ENCODE data around the gene PPP1CA. TPM values are rescaled to one million over a fixed set of nuclear protein-coding genes. Genes with fewer than 3 reads are reported as not detected.

Gene PPP1CA
- polyA plus RNA-seq, 2 of the 4 experiments (the other 2 are of a cell fraction) = 174 to 208 TPM

Small RNAs within 50 kb of the gene (small RNA-seq; reads per million reads assigned to genes)
- gene RN7SKP239 (0 to 1.7 (median 0) reads per million in 6 experiments), gene RNU6-1238P (0 reads per million in 6 experiments)

Other genes starting within 250 kb of the PPP1CA start
- gene GRK2, start 135.4 kb downstream of the PPP1CA start, polyA plus RNA-seq (2011; rRNA removed) = 20.1 and 20.5 TPM in 2 replicates
- gene GRK2, start 135.4 kb downstream of the PPP1CA start, polyA plus RNA-seq (2017; fragmentation: RNase III; extraction: RNeasy Plus Mini Kit Qiagen cat#74134 plus additional on column Dnase treatment) = 27.0 to 29.7 TPM (median 29.5 TPM) in 3 replicates
- 15.4 and 17.0 TPM in 2 replicates for gene ANKRD13D, start 112.6 kb downstream of the PPP1CA start, polyA plus RNA-seq (2011; rRNA removed)
- gene ANKRD13D, start 112.6 kb downstream of the PPP1CA start, polyA plus RNA-seq (2017; fragmentation: RNase III; extraction: RNeasy Plus Mini Kit Qiagen cat#74134 plus additional on column Dnase treatment) = 22.5 to 24.5 TPM (median 24.2 TPM) in 3 replicates
- 13.7 and 13.9 TPM in 2 replicates for gene SSH3, start 98.3 kb downstream of the PPP1CA start, polyA plus RNA-seq (2011; rRNA removed)
- 18.6 to 24.1 TPM (median 23.8 TPM) in 3 replicates for gene SSH3, start 98.3 kb downstream of the PPP1CA start, polyA plus RNA-seq (2017; fragmentation: RNase III; extraction: RNeasy Plus Mini Kit Qiagen cat#74134 plus additional on column Dnase treatment)
- gene POLD4, start 48.3 kb downstream of the PPP1CA start, polyA plus RNA-seq (2011; rRNA removed) = 140 and 157 TPM in 2 replicates
- 131 to 159 TPM (median 148 TPM) in 3 replicates for gene POLD4, start 48.3 kb downstream of the PPP1CA start, polyA plus RNA-seq (2017; fragmentation: RNase III; extraction: RNeasy Plus Mini Kit Qiagen cat#74134 plus additional on column Dnase treatment)
- gene CLCF1, start 28.3 kb downstream of the PPP1CA start, polyA plus RNA-seq (2011; rRNA removed) = 23.9 and 25.8 TPM in 2 replicates
- gene CLCF1, start 28.3 kb downstream of the PPP1CA start, polyA plus RNA-seq (2017; fragmentation: RNase III; extraction: RNeasy Plus Mini Kit Qiagen cat#74134 plus additional on column Dnase treatment) = 31.0 to 37.1 TPM (median 36.0 TPM) in 3 replicates
- 19.0 and 19.6 TPM in 2 replicates for gene RAD9A, start 9.9 kb downstream of the PPP1CA start, polyA plus RNA-seq (2011; rRNA removed)
- gene RAD9A, start 9.9 kb downstream of the PPP1CA start, polyA plus RNA-seq (2017; fragmentation: RNase III; extraction: RNeasy Plus Mini Kit Qiagen cat#74134 plus additional on column Dnase treatment) = 41.6 to 43.7 TPM (median 43.0 TPM) in 3 replicates
- not detected in 2 replicates for gene TBC1D10C, start 2.2 kb upstream of the PPP1CA start, polyA plus RNA-seq (2011; rRNA removed)
- 0.08 TPM in 1 of 3 replicates, not detected in the others for gene TBC1D10C, start 2.2 kb upstream of the PPP1CA start, polyA plus RNA-seq (2017; fragmentation: RNase III; extraction: RNeasy Plus Mini Kit Qiagen cat#74134 plus additional on column Dnase treatment)
- gene CARNS1, start 13.8 kb upstream of the PPP1CA start, polyA plus RNA-seq (2011; rRNA removed) = 0.08 and 0.15 TPM in 2 replicates
- gene CARNS1, start 13.8 kb upstream of the PPP1CA start, polyA plus RNA-seq (2017; fragmentation: RNase III; extraction: RNeasy Plus Mini Kit Qiagen cat#74134 plus additional on column Dnase treatment) = 0.09 to 0.12 TPM (median 0.10 TPM) in 3 replicates
- gene RPS6KB2, start 26.6 kb upstream of the PPP1CA start, polyA plus RNA-seq (2011; rRNA removed) = 34.6 and 40.9 TPM in 2 replicates
- 45.4 to 49.2 TPM (median 47.9 TPM) in 3 replicates for gene RPS6KB2, start 26.6 kb upstream of the PPP1CA start, polyA plus RNA-seq (2017; fragmentation: RNase III; extraction: RNeasy Plus Mini Kit Qiagen cat#74134 plus additional on column Dnase treatment)
- gene PTPRCAP, start 35.8 kb upstream of the PPP1CA start, polyA plus RNA-seq (2011; rRNA removed) = 0.19 and 0.34 TPM in 2 replicates
- gene PTPRCAP, start 35.8 kb upstream of the PPP1CA start, polyA plus RNA-seq (2017; fragmentation: RNase III; extraction: RNeasy Plus Mini Kit Qiagen cat#74134 plus additional on column Dnase treatment) = 0.25 to 0.56 TPM (median 0.36 TPM) in 3 replicates
- gene CORO1B, start 41.6 kb upstream of the PPP1CA start, polyA plus RNA-seq (2011; rRNA removed) = 34.6 and 38.0 TPM in 2 replicates
- 37.9 to 46.0 TPM (median 44.2 TPM) in 3 replicates for gene CORO1B, start 41.6 kb upstream of the PPP1CA start, polyA plus RNA-seq (2017; fragmentation: RNase III; extraction: RNeasy Plus Mini Kit Qiagen cat#74134 plus additional on column Dnase treatment)
- not detected in 2 replicates for gene GPR152, start 50.9 kb upstream of the PPP1CA start, polyA plus RNA-seq (2011; rRNA removed)
- gene GPR152, start 50.9 kb upstream of the PPP1CA start, polyA plus RNA-seq (2017; fragmentation: RNase III; extraction: RNeasy Plus Mini Kit Qiagen cat#74134 plus additional on column Dnase treatment) = not detected in 3 replicates
- gene CABP4, start 53.5 kb upstream of the PPP1CA start, polyA plus RNA-seq (2011; rRNA removed) = not detected in 2 replicates
- gene CABP4, start 53.5 kb upstream of the PPP1CA start, polyA plus RNA-seq (2017; fragmentation: RNase III; extraction: RNeasy Plus Mini Kit Qiagen cat#74134 plus additional on column Dnase treatment) = not detected in 3 replicates
- 18.1 and 18.8 TPM in 2 replicates for gene TMEM134, start 67.4 kb upstream of the PPP1CA start, polyA plus RNA-seq (2011; rRNA removed)
- gene TMEM134, start 67.4 kb upstream of the PPP1CA start, polyA plus RNA-seq (2017; fragmentation: RNase III; extraction: RNeasy Plus Mini Kit Qiagen cat#74134 plus additional on column Dnase treatment) = 18.0 to 20.6 TPM (median 18.9 TPM) in 3 replicates
- 50.8 and 56.3 TPM in 2 replicates for gene AIP, start 81.2 kb upstream of the PPP1CA start, polyA plus RNA-seq (2011; rRNA removed)
- 57.1 to 74.1 TPM (median 68.8 TPM) in 3 replicates for gene AIP, start 81.2 kb upstream of the PPP1CA start, polyA plus RNA-seq (2017; fragmentation: RNase III; extraction: RNeasy Plus Mini Kit Qiagen cat#74134 plus additional on column Dnase treatment)
- gene PITPNM1, start 103.5 kb upstream of the PPP1CA start, polyA plus RNA-seq (2011; rRNA removed) = 13.0 and 14.2 TPM in 2 replicates
- gene PITPNM1, start 103.5 kb upstream of the PPP1CA start, polyA plus RNA-seq (2017; fragmentation: RNase III; extraction: RNeasy Plus Mini Kit Qiagen cat#74134 plus additional on column Dnase treatment) = 32.6 to 42.0 TPM (median 36.4 TPM) in 3 replicates
- gene CDK2AP2, start 106.3 kb upstream of the PPP1CA start, polyA plus RNA-seq (2011; rRNA removed) = 36.6 and 38.7 TPM in 2 replicates
- 47.8 to 53.1 TPM (median 51.3 TPM) in 3 replicates for gene CDK2AP2, start 106.3 kb upstream of the PPP1CA start, polyA plus RNA-seq (2017; fragmentation: RNase III; extraction: RNeasy Plus Mini Kit Qiagen cat#74134 plus additional on column Dnase treatment)
- gene CABP2, start 121.6 kb upstream of the PPP1CA start, polyA plus RNA-seq (2011; rRNA removed) = not detected in 2 replicates
- gene CABP2, start 121.6 kb upstream of the PPP1CA start, polyA plus RNA-seq (2017; fragmentation: RNase III; extraction: RNeasy Plus Mini Kit Qiagen cat#74134 plus additional on column Dnase treatment) = not detected in 3 replicates
- 1,034 and 1,447 TPM in 2 replicates for gene GSTP1, start 182.0 kb upstream of the PPP1CA start, polyA plus RNA-seq (2011; rRNA removed)
- gene GSTP1, start 182.0 kb upstream of the PPP1CA start, polyA plus RNA-seq (2017; fragmentation: RNase III; extraction: RNeasy Plus Mini Kit Qiagen cat#74134 plus additional on column Dnase treatment) = 971 to 1,024 TPM (median 991 TPM) in 3 replicates
- gene NDUFV1, start 205.1 kb upstream of the PPP1CA start, polyA plus RNA-seq (2011; rRNA removed) = 78.8 and 95.1 TPM in 2 replicates
- 163 to 176 TPM (median 164 TPM) in 3 replicates for gene NDUFV1, start 205.1 kb upstream of the PPP1CA start, polyA plus RNA-seq (2017; fragmentation: RNase III; extraction: RNeasy Plus Mini Kit Qiagen cat#74134 plus additional on column Dnase treatment)
- 1.8 and 2.6 TPM in 2 replicates for gene NUDT8, start 228.1 kb upstream of the PPP1CA start, polyA plus RNA-seq (2011; rRNA removed)
- 5.4 to 7.8 TPM (median 5.6 TPM) in 3 replicates for gene NUDT8, start 228.1 kb upstream of the PPP1CA start, polyA plus RNA-seq (2017; fragmentation: RNase III; extraction: RNeasy Plus Mini Kit Qiagen cat#74134 plus additional on column Dnase treatment)
- not detected in 2 replicates for gene TBX10, start 237.9 kb upstream of the PPP1CA start, polyA plus RNA-seq (2011; rRNA removed)
- gene TBX10, start 237.9 kb upstream of the PPP1CA start, polyA plus RNA-seq (2017; fragmentation: RNase III; extraction: RNeasy Plus Mini Kit Qiagen cat#74134 plus additional on column Dnase treatment) = not detected in 3 replicates
- 1.4 and 1.8 TPM in 2 replicates for gene ACY3, start 248.9 kb upstream of the PPP1CA start, polyA plus RNA-seq (2011; rRNA removed)
- 0.62 to 1.1 TPM (median 1.0 TPM) in 3 replicates for gene ACY3, start 248.9 kb upstream of the PPP1CA start, polyA plus RNA-seq (2017; fragmentation: RNase III; extraction: RNeasy Plus Mini Kit Qiagen cat#74134 plus additional on column Dnase treatment)